Osteoblast (primary cell): ENCODE measurements around the gene NUTM2G. TPM values are rescaled to one million over a fixed set of nuclear protein-coding genes. Genes with fewer than 3 reads are reported as not detected.
"Not testable (repeated sequence)": the region's sequence is repeated elsewhere in the genome, so short reads cannot be mapped to it uniquely, and the experiment has no call there.

Experiments used
- DNase-seq: peaks from one replicate; pipeline ENCODE4 v3.0.0; 2011; ENCODE audit warnings: low spot score, mixed read lengths; ENCODE audit not compliant: insufficient read length; ENCODE audit errors: missing footprints
- H2AFZ ChIP-seq: 2 replicates; pipeline ENCODE4 v1.6.0; 2011; ENCODE audit warnings: mild to moderate bottlenecking, low read length
- H3K27ac ChIP-seq: 2 replicates; pipeline ENCODE4 v1.5.1; 2011; ENCODE audit warnings: mild to moderate bottlenecking, low read depth, low read length, moderate library complexity
- H3K27me3 ChIP-seq: 2 replicates; pipeline ENCODE4 v1.6.0; 2012; ENCODE audit warnings: mild to moderate bottlenecking, control low read depth, inconsistent platforms, low read length, moderate library complexity; ENCODE audit not compliant: insufficient read depth
- H3K36me3 ChIP-seq: 2 replicates; pipeline ENCODE4 v1.5.1; 2011; ENCODE audit warnings: mild to moderate bottlenecking, low read length, control low read depth, moderate library complexity; ENCODE audit not compliant: insufficient read depth
- H3K4me1 ChIP-seq: 2 replicates; pipeline ENCODE4 v1.5.1; 2011; ENCODE audit warnings: mild to moderate bottlenecking, low read length, control low read depth, moderate library complexity; ENCODE audit not compliant: insufficient read depth
- H3K4me2 ChIP-seq: 2 replicates; pipeline ENCODE4 v1.6.0; 2011; ENCODE audit warnings: mild to moderate bottlenecking, low read length; ENCODE audit not compliant: insufficient read depth
- H3K4me3 ChIP-seq: fragments of 200-600 bp; sonication (generic); 3 replicates; pipeline ENCODE4 v1.5.1; 2012; ENCODE audit warnings: mild to moderate bottlenecking, low read length, inconsistent platforms; ENCODE audit not compliant: insufficient read depth
- H3K79me2 ChIP-seq: 2 replicates; pipeline ENCODE4 v1.6.0; 2012; ENCODE audit warnings: mild to moderate bottlenecking, low read length, control low read depth, inconsistent platforms; ENCODE audit not compliant: insufficient read depth
- H3K9me3 ChIP-seq: 2 replicates; pipeline ENCODE4 v1.5.1; 2011; ENCODE audit warnings: low read depth, low read length, control low read depth
- H4K20me1 ChIP-seq: 2 replicates; pipeline ENCODE4 v1.6.0; 2012; ENCODE audit warnings: mild to moderate bottlenecking, low read length, control low read depth; ENCODE audit not compliant: insufficient read depth
- CTCF ChIP-seq: IDR thresholded peaks from 2 replicates; pipeline ENCODE4 v1.5.1; 2011; ENCODE audit warnings: mild to moderate bottlenecking, low read depth, low read length, moderate library complexity; ENCODE audit errors: extremely low read depth
- total RNA-seq: library from RNA; depleted of rRNA; stranded (reverse); fragments of >200 nt; gene quantifications from 2 replicates; pipeline ENCODE4 v1.2.3, GENCODE V29; 2012

NUTM2G gene
- total RNA-seq, 1 donor = not detected

GRCh38 chr9:96888591-96888990 is 40.1 kb upstream of the NUTM2G start:
- no peak overlapping the region for H3K4me3 ChIP-seq
- H3K4me2 ChIP-seq = no peak overlapping the region
- TF ChIP-seq CTCF = no peak
- peaks cover 11% of the 10 kb centered on the region for H3K4me1 ChIP-seq
- no peaks in the 10 kb centered on the region for H3K27me3 ChIP-seq
- H4K20me1 ChIP-seq = no peaks in the 10 kb centered on the region
- no peak for DNase-seq
- H3K79me2 ChIP-seq = no peaks in the 10 kb centered on the region
- H3K27ac ChIP-seq = no peak overlapping the region
- H3K9me3 ChIP-seq = no peaks in the 10 kb centered on the region
- H3K36me3 ChIP-seq = no peaks in the 10 kb centered on the region
- H2AFZ ChIP-seq = no peak overlapping the region

- Histone ChIP-seq H2AFZ (no peak overlapping the region), H4K20me1 (no peaks in the 10 kb centered on the region), H3K36me3 (no peaks in the 10 kb centered on the region), H3K27me3 (no peaks in the 10 kb centered on the region), H3K79me2 (no peaks in the 10 kb centered on the region), H3K9me3 (no peaks in the 10 kb centered on the region), H3K4me1 (no peaks in the 10 kb centered on the region), H3K4me3 (no peak overlapping the region), H3K27ac (no peak overlapping the region), H3K4me2 (no peak overlapping the region)
- DNase-seq = no peak
- TF ChIP-seq CTCF = no peak
Measured at GRCh38 chr9:96892131-96892530, 36.5 kb upstream of the NUTM2G start.

GRCh38 chr9:96900010-96900409 is 28.6 kb upstream of the NUTM2G start:
- not testable (repeated sequence) for H4K20me1 ChIP-seq, H3K27me3 ChIP-seq, DNase-seq, H3K36me3 ChIP-seq, H3K27ac ChIP-seq, H3K4me2 ChIP-seq, H3K9me3 ChIP-seq, H3K4me1 ChIP-seq, H2AFZ ChIP-seq, H3K79me2 ChIP-seq, H3K4me3 ChIP-seq

GRCh38 chr9:96904947-96905722 is 23.5 kb upstream of the NUTM2G start:
- H2AFZ ChIP-seq, H3K27ac ChIP-seq, H3K4me3 ChIP-seq, H3K36me3 ChIP-seq, H3K27me3 ChIP-seq, H4K20me1 ChIP-seq, H3K4me1 ChIP-seq, DNase-seq, H3K79me2 ChIP-seq, H3K9me3 ChIP-seq, H3K4me2 ChIP-seq: not testable (repeated sequence)

- not testable (repeated sequence) for H3K4me1 ChIP-seq, H3K9me3 ChIP-seq, H3K4me3 ChIP-seq, H3K36me3 ChIP-seq, H3K4me2 ChIP-seq, H2AFZ ChIP-seq, H4K20me1 ChIP-seq, H3K27ac ChIP-seq, H3K27me3 ChIP-seq, H3K79me2 ChIP-seq, DNase-seq
Measured at GRCh38 chr9:96908479-96908878, 20.2 kb upstream of the NUTM2G start.

GRCh38 chr9:96915539-96915938 is 13.1 kb upstream of the NUTM2G start:
- not testable (repeated sequence) for H4K20me1 ChIP-seq, H3K79me2 ChIP-seq, H3K27me3 ChIP-seq, H2AFZ ChIP-seq, H3K9me3 ChIP-seq, H3K4me1 ChIP-seq, DNase-seq, H3K4me2 ChIP-seq, H3K27ac ChIP-seq, H3K36me3 ChIP-seq, H3K4me3 ChIP-seq

- H3K4me3 ChIP-seq, H3K27ac ChIP-seq, H3K79me2 ChIP-seq, H3K27me3 ChIP-seq, H2AFZ ChIP-seq, H3K36me3 ChIP-seq, H3K4me2 ChIP-seq, DNase-seq, H3K4me1 ChIP-seq, H4K20me1 ChIP-seq, H3K9me3 ChIP-seq: not testable (repeated sequence)
Measured at GRCh38 chr9:96916531-96916930, 12.1 kb upstream of the NUTM2G start.
